ENCODE data around the gene PRSS23.

DNA sequence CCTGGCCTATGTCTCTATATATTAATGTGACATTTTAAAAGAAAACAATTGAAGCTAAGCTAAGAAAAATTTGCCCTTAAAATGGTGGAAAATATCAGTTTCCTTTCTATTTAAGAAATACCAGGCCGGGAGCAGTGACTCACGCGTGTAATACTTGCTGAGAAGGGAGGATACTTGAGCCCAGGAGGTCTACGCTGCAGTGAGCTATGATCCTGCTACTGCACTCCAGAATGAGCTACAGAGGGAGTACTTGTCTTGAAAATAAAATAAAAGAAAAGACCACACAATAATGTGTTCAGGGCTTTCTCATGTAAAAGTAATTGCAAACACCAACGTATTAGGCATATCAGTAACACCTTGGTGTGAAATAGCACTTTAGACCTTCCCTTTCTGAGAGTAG, 1.4 kb upstream of the PRSS23 start:
- TF ChIP-seq, protein P1, sequence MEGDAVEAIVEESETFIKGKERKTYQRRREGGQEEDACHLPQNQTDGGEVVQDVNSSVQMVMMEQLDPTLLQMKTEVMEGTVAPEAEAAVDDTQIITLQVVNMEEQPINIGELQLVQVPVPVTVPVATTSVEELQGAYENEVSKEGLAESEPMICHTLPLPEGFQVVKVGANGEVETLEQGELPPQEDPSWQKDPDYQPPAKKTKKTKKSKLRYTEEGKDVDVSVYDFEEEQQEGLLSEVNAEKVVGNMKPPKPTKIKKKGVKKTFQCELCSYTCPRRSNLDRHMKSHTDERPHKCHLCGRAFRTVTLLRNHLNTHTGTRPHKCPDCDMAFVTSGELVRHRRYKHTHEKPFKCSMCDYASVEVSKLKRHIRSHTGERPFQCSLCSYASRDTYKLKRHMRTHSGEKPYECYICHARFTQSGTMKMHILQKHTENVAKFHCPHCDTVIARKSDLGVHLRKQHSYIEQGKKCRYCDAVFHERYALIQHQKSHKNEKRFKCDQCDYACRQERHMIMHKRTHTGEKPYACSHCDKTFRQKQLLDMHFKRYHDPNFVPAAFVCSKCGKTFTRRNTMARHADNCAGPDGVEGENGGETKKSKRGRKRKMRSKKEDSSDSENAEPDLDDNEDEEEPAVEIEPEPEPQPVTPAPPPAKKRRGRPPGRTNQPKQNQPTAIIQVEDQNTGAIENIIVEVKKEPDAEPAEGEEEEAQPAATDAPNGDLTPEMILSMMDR (IDR thresholded peaks at IDR 0.05; ENCODE audit: insufficient read depth, low read length): no peak
- TF ChIP-seq POLR2AphosphoS5 (IDR thresholded peaks at IDR 0.05; ENCODE audit: low read depth) (no peak), GABPA (IDR thresholded peaks at IDR 0.05; ENCODE audit: low read depth) (no peak)

All from HL-60 (cell line).